HPDE6-E6E7 (cell line): Measurements from ENCODE around the gene ELL2.

ENCODE experiments used
- DNase-seq: peaks from one replicate; pipeline ENCODE4 v3.0.0; 2011; ENCODE audit warnings: missing footprints; ENCODE audit errors: extremely low spot score

Gene ELL2

DNA sequence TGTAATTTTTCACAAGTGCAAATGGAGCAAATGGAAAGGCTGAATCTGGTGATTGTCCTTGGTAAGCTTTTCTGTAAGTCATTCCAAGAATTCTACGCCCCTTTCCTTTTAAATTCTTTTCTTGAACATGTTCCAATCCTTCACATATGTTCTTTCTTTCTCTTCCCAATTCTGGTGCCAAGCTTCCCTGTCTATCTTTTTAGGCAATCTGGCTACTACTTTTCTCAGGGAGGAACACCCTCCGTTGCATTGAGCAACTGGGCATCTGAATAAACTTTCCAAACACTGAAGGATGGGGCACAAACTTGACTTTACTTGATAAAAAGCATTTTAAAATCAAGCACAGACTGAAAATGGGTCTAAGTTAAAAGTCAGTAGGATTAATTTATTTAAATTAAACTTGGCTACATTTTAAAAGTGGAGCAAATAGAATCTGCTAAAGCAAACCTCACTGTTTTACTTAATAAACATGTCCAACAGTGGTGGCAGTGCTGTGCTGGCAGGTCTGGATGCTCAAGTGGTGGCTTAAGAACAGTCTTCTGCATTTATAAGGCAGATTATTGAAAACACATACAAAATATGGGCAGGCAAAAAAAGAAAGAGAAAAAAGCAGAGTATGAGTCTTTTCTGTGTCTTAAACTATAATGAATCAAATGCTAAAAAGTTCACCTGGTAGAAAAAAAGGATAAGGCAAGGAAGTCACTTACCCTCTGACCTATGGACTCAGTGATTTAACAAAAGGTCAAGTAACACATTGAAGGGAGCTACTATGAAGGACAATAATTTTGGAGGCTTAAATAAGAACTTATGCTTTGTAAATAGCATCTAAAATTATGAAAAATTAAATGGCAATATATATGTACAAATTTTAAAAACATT is 5.4 kb downstream of the ELL2 start:
- DNase-seq, result no peak

DNA sequence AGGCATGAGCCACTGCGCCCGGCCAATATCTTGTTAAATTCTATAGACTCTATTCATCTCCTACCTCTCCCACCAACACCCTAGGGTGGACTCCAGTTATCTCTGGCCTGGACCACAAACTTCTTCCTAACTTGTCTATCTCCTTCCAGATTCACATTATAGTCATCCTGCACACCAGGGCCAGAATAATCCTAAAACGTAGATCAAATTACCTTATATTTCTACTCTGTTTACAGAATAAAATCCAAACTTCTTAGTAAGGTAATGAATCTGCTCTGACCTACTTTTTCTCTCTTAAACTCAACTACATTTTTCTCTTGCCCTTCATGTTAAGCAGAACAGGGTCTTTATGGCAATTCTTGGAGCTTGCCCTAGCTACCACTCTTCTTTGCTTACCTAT is 6.9 kb downstream of the ELL2 start:
- DNase-seq, result no peak

DNA sequence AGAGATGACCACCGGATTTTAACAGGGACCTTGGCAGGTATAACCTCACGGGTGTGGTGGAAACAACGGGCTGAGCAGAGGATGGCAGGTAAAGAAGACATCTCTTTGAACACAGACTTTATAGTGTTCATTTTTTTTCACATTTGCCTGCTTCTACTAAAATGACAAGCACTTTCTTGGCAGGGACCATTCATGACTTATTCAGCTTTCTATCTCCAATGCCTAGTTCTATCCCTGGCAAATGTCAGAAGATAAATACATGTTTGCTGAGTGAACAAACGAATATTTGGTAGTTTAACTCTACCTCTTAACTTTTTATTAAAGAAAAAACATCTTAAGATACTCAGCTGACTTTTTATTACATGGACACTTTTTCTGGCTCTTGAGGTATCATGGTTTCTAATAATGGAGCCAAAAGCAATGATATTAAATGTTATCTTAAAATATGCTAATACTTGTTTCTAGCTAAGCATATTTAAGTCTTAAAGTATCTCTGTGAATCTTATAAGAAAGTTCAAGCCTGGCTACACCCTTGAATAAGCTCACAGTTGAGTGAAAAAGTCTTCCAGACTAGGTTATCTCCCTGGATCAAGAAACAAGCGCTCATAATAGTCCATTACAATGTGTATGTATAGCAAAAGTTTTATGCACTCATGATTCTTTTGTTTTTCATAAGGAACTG is 8.5 kb downstream of the ELL2 start:
- DNase-seq, result no peak

DNA sequence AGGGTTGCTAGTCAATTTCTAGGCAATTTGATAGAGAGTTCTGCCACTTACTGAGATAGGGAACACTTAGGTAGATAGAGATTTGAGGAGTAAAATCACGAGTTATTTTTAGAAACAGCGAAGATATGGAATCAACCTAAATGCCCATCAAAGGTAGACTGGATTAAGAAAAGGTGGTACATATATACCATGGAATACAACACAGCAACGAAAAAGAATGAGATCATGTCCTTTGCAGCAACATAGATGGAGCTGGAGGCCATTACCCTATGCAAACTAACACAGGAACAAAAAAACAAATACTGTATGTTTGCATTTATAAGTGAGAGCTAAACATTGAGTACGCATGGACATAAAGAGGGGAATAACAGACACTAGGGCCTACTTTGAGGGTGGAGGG is 9.7 kb downstream of the ELL2 start:
- no peak for DNase-seq

DNA sequence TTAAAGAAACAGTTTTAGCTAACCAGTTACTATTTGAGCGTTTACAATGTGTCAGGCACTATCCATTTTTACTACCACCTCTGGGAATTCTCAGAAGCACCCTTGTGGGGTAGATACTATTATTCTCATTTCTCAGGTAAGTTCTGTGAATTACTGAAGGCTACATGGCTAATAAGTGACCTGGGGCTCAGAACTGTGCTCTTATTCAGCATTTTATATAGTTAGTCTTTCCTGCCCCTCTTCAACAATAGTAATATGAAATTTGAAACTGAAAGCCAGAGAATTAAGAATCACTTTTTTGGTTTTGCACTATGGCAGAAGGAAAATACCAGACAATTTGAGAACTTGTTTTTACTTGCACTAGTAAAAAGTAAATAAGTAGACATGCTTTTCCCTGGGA is 11.8 kb downstream of the ELL2 start:
- DNase-seq, result no peak

DNA sequence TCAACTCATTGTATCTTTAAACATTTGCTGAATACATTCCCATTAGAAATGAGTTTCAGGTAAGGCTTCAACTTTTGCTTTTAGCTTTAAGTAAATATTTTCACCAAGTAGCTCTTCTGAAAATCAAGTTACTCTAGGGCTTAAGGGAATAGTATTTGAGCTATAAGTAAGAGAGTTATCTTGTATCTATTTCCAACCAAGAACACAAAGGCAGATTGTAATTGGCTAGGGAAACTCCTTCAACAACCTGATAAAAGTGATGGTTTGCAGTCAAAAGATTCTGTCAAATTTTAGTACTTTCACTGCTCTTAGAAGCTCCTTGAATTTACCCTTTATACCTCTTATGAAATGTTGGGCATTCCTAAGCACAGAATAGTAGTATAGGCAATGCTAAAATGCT is 13.0 kb downstream of the ELL2 start:
- DNase-seq, result no peak

DNA sequence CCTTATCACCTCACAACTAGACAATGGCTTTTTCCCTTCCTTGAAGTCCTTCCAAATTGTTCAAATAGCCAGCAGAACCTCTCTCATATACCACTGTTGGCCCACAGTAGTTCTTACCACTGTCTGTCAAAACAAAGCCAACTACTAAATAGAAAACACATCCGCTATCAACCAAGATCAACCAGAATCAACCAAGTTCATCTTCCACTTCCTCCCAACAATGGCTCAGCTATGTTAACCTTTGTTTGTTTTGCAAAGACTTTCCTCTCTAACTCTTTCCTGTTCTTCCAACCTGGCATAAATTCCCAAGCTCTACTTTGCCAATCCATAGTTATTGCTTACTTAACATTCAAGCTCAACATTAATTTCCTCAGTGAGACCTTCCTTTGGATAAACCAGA is 15.2 kb downstream of the ELL2 start:
- DNase-seq, result no peak

DNA sequence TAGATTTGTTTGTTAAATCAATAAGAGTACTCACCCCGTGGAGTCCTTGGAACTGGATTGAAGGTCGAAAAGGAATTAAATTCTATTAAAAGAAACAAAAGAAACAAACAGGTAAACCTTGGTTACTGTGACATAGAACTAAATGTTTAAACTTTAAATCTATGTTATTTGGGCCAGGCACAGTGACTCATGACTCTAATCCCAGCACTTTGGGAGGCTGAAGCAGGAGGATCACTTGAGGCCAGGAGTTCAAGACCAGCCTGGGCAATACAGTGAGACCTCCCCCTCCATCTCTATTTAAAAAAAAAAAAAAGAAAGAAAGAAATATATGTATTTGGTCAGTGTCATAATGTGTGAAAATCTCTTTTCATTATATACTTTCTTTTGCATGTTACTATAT is 18.7 kb downstream of the ELL2 start:
- no peak for DNase-seq

DNA sequence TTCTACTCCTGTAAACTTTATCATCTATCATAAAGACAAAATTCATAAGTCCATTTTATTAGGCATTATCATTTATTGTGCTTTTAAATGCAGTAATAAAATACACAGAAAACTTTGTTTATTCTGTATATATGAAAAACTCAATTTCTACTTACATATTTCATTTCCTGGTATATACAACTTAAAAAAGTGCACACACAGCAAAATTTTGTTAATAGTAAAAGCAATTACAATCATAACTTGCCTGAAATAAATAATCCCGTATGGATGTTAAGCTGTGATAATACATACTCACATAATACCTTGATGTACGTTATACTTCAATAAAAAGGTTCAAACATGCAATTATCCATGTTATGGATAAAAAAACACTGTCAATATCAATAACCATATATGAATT is 19.2 kb downstream of the ELL2 start:
- no peak for DNase-seq

DNA sequence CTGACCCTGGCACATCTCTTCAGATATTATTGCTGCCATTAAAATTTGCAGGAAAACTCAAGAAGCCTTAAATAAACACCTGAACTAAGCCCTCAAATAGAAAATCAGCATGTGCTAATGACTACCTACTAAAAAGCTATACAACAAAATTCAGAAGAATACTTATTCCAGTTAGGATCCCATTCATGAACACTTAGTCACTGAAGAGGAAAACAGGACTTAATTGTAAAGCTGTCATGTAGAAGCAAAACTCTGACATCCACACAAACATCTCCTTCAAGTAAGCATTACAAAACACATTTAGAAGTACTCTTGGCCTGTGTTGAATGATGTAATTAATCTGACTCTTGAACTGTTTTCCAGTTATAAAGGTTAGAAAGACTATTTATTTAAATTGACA is 19.9 kb downstream of the ELL2 start:
- DNase-seq, result no peak

DNA sequence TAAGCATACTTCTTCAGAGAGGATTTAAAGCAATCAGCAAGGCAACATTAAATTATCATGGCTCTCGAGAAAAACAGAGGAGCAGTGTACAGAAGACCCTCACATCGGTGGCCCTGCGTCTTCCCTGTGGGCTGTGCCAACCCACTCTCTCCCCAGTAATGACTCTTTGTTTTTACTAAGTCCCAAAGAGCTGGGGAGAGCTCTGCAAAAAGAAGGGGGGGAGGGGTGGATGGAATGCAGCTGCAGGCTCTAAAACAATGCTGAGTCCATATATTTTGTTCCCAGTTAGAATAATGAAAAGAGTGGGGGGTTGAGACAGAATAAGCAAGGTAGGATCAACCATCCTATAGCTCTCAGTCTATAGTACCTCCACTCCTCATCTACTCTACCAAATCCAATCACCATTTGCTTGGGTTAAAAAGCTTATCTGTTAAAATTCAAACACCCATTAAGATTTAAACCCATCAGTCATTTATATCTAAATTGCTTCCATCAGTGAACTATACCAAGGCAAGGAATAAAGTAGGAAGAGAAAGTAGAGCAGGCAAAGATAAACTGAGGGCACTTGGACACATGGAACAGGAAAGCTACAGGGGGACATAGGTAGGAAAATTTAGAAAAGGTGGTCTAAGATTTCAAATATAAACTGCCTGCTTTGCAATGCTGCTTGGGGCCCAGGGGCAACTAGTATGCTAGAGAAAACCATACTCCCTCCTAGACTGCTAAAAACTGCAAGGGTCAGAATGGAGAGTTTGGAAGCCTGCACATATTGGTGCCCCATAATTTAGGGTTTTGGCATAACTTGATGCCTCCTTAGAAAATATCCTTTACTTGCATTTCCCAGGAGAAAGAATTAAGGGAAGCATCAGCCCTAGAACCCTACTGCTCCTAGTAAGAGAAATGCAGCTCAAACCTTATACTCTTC is 20.6 kb downstream of the ELL2 start:
- no peak for DNase-seq

DNA sequence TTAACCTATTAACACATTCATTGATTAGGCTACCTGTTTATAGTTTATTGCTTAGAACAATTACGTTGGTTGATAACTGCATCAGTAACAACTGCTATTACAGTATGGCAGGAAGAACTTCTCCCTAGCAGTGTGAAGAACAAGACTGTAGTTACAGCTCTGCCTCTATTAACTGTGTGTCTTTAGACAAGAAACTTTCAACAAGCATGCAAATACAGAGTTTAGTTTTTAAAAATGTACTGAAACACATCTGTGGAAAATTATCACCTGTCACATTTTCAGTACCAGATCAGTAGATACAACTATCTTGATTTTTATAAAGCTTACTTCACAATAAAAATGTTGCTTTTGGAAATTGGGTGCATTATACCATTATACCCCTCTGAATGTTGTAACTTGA is 22.2 kb downstream of the ELL2 start:
- DNase-seq, result no peak

DNA sequence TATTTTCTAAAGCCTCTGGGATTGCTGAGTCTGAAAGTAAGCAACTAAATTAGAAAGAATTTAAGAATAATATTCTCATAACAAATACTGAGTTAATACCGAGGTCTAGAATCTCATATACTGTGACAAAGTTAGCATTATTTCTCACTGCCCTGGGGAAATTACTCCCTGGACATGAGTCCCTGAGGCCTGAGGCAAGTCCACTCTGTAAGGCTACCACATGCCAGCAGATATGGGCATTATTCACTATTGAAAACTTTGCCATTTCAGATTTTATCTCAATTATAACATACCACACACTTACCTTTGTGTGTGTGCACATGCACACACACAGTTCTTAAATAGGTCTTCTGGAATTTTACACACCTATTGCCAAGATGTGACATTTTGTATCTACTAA is 22.9 kb downstream of the ELL2 start:
- DNase-seq, result no peak

DNA sequence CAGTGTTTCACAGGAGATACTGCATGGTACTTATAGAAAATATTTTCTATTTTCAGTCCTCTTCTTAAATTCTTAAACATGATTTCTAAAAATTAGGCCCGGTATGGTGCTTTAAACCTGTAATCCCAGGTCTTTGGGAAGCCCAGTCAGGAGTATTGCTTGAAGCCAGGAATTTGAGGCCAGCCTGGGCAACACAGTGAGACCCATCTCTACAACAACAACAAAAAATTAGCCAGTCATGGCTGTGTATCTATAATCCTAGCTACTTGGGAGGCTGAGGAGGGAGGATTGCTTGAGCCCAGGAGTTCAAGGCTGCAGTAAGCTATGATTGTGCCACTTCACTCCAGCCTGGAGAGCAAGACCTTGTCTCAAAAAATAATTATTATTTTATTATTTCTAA is 23.3 kb downstream of the ELL2 start:
- DNase-seq, result no peak

DNA sequence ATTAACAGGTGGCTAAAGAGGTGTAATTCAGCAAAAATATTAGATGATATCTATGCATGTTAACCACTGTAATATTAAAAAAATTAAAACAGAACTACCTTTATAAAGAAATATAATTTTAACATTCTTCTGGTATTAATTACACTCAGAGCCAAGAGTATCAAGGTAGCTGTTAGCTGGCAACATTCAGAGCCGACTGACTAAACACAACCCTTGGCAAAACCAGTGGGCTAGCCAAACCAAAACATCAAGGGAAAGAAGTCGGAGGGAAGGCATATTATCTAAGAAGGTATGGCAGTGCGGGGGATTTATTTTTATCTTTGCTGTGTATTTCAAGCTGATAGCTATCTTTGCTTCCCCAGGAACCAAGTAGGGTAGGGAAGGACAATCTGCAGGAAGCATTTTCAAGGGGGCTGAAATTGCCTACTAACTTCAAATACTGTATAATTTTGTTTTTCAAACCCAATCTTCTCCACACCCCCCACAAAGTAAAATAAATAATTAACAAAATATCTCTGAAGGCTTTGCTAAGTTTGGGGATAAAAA is 24.0 kb downstream of the ELL2 start:
- no peak for DNase-seq

DNA sequence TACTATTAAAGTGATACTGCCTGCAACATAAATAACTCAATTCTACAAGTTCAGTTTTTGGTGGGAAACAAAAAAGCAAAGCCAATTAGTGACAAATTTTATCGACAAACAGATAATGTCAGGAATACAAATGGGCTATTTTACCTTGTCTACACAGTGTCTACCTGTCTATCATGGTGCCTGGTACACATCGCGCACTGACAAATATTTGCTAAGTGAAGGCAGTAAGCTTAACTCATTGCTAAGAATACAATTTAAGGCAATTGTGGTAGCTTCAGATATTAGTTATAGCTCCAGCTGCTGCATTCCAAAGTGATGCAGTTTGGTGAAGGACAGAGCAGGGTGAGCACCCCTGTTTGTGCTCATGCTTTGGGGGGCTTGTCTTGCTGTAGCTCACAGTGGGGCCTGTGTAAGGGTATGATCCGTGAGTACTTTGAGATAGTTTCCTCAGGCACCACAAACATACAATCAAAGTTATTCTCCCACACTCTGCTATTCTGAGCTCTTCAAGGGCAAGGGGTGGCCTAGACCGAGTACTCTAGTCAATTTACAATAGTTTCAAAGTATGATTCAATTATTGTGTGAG is 24.7 kb downstream of the ELL2 start:
- no peak for DNase-seq

DNA sequence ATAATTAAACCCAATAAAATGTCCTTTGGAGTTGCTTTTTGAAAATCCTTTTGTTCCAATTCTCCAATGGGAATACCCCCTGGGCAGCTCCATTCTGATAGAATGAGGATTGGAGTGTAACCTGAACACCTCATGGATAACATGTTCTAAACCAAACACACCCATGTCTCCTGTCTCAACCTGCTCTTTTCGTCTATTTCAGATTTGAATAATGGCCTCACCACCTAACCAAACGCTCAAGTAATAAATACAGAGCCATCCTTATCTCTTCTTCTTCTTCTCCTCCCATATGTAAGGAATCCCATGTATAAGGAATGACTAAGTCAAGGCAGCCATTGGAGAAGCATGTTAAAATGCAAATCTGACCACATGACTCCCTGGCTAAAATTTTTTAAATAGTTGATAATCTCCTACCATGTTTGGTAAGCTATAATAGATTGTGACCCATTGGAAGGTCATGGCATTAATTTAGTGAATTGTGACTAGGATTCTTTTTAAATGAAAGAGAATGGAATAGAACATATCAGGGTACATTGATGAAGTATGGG is 26.0 kb downstream of the ELL2 start:
- no peak for DNase-seq

DNA sequence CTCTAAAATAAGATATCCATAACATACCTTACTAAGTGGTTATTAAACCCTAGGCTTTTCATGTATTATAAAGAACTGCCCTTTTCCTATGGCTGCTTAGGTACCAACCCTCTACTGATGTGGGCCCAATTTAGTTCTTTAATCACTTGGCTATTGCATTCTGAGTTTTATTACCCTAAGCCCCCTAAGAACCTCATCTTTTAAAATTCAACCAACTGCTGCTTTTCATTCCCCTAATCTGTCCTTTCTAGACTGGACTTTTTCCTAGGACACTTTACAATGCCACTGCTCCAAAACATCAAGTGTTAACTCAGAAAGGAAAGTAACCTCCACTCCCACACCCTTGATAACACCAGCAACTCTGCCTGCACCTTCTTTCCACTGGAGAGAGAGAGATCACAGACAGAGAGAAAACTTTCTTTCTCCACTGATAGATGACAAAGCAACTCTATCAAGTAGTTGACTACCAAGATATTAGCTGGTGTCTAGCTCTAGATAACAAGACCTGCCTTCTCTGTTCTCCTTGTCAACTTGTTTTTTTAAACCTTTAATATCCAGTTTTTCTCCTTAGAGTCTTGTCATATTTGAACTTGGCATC is 27.3 kb downstream of the ELL2 start:
- DNase-seq, result no peak

DNA sequence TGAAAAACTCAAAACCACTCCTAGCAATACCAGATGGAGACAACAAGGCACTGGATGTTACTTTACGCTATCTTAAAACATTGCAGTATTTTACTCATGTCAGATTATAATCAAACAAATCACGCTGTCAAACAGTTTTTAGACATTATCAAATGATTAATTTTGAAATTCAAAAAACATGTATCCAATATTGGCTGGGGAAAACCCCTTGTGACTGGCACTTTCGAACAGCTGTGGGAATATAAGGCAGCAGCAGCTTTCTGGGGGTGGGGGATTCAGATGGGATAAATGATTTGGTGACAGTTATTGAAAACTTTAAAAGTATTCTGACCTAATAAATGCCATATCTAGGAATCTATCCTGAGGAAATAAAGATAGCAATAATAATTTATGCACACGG is 28.7 kb downstream of the ELL2 start:
- no peak for DNase-seq

DNA sequence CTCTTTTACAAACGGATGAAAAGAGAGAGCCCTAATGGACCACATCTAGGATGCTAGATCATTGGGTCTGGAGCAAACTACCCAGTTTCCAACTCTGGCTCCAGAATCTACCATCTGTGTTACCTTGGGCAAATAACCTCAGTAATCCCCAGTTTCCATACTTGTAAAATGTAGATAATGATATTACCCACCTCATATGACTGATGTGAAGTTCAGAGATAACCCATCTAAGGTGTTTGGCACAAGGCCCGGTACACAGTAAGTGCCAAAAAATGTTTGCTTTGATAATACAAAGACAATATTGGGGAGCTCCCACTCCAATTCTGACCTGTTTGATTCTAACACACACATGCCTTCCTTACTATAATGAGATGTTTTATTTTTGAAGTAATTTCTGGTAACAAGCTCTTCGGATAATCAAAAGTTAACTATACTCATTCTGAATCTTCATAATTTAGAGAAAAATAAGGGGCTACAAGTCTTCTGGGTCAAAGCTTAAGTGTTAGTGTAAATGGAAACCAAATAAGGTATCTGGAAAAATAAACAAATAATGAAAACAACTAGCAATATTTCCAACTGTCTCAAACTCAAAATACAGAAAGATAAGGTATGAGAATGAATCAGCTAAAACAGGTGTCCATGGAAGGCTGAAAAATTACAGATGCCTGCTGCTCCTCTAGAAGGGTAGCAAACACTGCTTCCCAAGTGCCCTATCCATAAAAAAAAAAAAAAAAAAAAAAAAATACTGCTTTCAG is 30.4 kb downstream of the ELL2 start:
- DNase-seq, result no peak
